Pancreas (tissue), 10 donors: ENCODE measurements around the gene DCTN5. TPM values are rescaled to one million over a fixed set of nuclear protein-coding genes. Genes with fewer than 3 reads are reported as not detected.

ENCODE experiments used
- ATAC-seq, 4 donors: fragments of 200-7000 bp; cut with Tn5 transposase; one replicate each; pipeline versions ENCODE4 v1.8.0 to v1.9.1; 2020; ENCODE audit warnings: mild to moderate bottlenecking in 4 of 4, moderate library complexity in 4 of 4
- DNase-seq, 6 donors: peaks; one replicate each; pipeline ENCODE4 v3.0.0-alpha.2; 2020
- FAIRE-seq: peaks from 2 replicates; lab custom pipeline; 2012; peaks lifted over from hg19 to GRCh38; lab: Jason Lieb, UNC
- H3K27ac ChIP-seq, 4 donors: fragments of 200-600 bp; sonication (generic); 1 replicate in 3 of 4; 2 replicates in 1 of 4; pipeline versions ENCODE4 v1.5.0 to v1.8.0; 2020
- H3K27me3 ChIP-seq, 4 donors: fragments of 200-600 bp; one replicate each; pipeline ENCODE4 v1.8.0; 2021
- H3K36me3 ChIP-seq, 3 donors: fragments of 200-600 bp; sonication (generic) in 1 of 3; one replicate each; pipeline versions ENCODE4 v1.5.0 to v1.8.0; 2020 to 2021
- H3K4me1 ChIP-seq, 3 donors: fragments of 200-600 bp; one replicate each; pipeline ENCODE4 v1.8.0; 2021
- H3K4me3 ChIP-seq, 4 donors: fragments of 200-600 bp; sonication (generic) in 2 of 4; one replicate each; pipeline versions ENCODE4 v1.5.0 to v1.8.0; 2020 to 2021
- H3K9me3 ChIP-seq, 4 donors: fragments of 200-600 bp; one replicate each; pipeline ENCODE4 v1.8.0; 2021
- WGBS, 2 donors: extraction: QIAGEN DNeasy Blood & Tissue Kit; methylation state at CpG; one replicate each; pipeline ENCODE4 v1.1.7; 2013; 5-methylcytosine and 5-hydroxymethylcytosine counted together
- intact Hi-C, 3 donors: fragments of 100-400 bp; cut with DNase I; formaldehyde crosslinking; loops; one replicate each; pipeline versions ENCODE4 v1.11.1 to v1.14.2; 2022
- polyA plus RNA-seq, 2 donors: library from polyadenylated mRNA; stranded (reverse); fragments of 200-250 nt; gene quantifications; one replicate each; pipeline ENCODE4 v1.2.3, GENCODE V29; 2013
- total RNA-seq, 6 donors: library from RNA; stranded (reverse); fragmentation: NEBNext Ultra II Directional in 4 of 6; extraction: Animal tissue kit (Norgen Biotek cat#: 25700) in 4 of 6; gene quantifications; one replicate each; pipeline versions ENCODE4 v1.2.1 to v1.2.4, GENCODE V29; 2021 to 2023
- TF ChIP-seq, protein P1 (sequence below), 4 donors: fragments of 200-600 bp; sonication (generic) in 3 of 4; IDR thresholded peaks; one replicate each; pipeline versions ENCODE4 v1.5.0 to v1.8.0; 2021; ENCODE audit warnings: antibody characterized with exemption in 4 of 4
- donor health status: healthy with polysubstance abuse.
- donor health status: DM: no; HTN: no; CAD: no; lungs with moderate emphysema.
- donor health status: DM: no; HTN: no; CAD: no.
- donor health status: control.
- donor health status: control.
- donor health status: Bipolar disorder and iron deficiency.
- donor health status: DM: yes; HTN: yes; CAD: no.
- donor health status: DM: no; HTN: no; CAD: no.
- donor health status: DM: no; HTN: no; CAD: no.
- donor health status: DM: yes; HTN: yes; CAD: no.

DCTN5 gene
- total and polyA plus RNA-seq, 8 donors, result 5.7 to 29.5 (median 22.3) TPM

DNA sequence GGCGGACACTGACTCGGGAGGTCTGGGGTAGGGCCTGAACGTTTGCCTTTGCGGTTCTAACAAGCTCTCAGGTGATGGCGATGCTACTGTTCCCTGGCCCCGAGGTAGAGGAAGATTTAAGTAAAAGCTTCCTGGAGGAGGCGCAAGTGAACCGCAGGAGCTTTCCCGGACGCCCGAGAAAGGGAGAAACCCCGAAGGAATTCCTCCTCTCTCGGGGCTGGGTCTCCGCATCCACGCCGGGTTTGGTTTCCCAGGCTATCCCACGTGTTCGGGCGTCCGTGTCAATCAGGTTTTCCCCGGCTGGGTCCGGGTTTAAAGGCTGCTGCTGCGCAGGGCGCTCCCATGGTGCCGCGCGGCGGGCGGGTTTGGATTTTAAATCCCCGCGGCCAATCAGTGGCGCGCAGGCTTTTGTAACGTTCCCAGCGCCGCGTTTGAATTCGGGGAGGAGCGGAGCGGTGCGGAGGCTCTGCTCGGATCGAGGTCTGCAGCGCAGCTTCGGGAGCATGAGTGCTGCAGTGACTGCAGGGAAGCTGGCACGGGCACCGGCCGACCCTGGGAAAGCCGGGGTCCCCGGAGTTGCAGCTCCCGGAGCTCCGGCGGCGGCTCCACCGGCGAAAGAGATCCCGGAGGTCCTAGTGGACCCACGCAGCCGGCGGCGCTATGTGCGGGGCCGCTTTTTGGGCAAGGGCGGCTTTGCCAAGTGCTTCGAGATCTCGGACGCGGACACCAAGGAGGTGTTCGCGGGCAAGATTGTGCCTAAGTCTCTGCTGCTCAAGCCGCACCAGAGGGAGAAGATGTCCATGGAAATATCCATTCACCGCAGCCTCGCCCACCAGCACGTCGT lies 37.4 kb downstream of the DCTN5 start, which contains the start of gene PLK1:
Gene PLK1, plus strand, starts transcription at position 460 of the 844 bp plus-strand sequence. Its CDS starts 44 bp downstream, at position 504.
- DNase-seq, result peak; percentile 58 to 87 (median 66)
- peak; percentile 85 to 93 (median 90) for ATAC-seq
- FAIRE-seq, result no peak
- WGBS, 2 donors, result 2% methylated on average over 75 of the region's 75 CpGs
- H3K27me3 ChIP-seq, result no peaks in the 10 kb centered on the region
- H3K9me3 ChIP-seq, result no peaks in the 10 kb centered on the region
- H3K4me1 ChIP-seq, result peaks cover 5 to 12% (median 9%) of the 10 kb centered on the region in 3 donors
- no peaks in the 10 kb centered on the region for H3K36me3 ChIP-seq
- no peak within 1 kb of the TSS for H3K27ac ChIP-seq
- peak within 1 kb of the TSS; percentile 24 to 48 (median 33) for H3K4me3 ChIP-seq
- TF ChIP-seq, protein P1, sequence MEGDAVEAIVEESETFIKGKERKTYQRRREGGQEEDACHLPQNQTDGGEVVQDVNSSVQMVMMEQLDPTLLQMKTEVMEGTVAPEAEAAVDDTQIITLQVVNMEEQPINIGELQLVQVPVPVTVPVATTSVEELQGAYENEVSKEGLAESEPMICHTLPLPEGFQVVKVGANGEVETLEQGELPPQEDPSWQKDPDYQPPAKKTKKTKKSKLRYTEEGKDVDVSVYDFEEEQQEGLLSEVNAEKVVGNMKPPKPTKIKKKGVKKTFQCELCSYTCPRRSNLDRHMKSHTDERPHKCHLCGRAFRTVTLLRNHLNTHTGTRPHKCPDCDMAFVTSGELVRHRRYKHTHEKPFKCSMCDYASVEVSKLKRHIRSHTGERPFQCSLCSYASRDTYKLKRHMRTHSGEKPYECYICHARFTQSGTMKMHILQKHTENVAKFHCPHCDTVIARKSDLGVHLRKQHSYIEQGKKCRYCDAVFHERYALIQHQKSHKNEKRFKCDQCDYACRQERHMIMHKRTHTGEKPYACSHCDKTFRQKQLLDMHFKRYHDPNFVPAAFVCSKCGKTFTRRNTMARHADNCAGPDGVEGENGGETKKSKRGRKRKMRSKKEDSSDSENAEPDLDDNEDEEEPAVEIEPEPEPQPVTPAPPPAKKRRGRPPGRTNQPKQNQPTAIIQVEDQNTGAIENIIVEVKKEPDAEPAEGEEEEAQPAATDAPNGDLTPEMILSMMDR (IDR thresholded peaks at IDR 0.05), result no peak
- intact Hi-C loops, result no loop called here

DNA sequence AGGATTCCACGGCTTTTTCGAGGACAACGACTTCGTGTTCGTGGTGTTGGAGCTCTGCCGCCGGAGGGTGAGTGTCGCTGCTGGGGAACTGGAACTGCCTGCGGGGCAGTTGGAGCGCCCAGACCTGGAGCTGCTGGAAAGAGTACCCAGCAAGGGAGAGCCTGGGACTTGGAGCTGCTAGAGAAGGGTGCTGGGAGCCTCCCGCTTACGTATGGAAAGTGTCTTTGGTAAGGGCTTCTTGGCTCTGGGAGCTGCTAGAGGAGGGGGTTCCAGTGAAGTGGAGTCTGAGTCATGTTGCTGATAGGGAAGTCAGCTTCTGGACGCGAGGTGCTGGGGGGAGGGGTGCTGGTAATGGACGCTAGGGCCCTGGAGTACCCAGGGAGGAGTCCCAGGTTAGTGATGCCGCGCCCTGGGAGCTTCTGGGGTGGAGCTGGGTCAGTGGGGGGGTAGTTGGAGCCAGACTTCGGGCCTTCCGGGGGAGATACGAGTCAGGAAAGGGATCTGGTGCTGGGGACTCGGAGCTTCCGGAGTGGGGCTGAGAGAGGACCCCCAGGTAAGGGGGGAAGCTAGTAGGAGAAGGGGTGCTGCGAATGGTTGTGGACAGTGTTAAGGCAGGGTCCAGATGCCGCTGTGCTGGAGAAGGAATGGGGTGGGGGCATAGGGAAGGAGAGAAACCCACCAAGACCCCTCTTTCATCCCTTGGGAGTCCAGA lies 38.2 kb downstream of the DCTN5 start:
- peak in 1 of 4 donors; percentile 17 for ATAC-seq
- intact Hi-C loops, result no loop called here

DNA sequence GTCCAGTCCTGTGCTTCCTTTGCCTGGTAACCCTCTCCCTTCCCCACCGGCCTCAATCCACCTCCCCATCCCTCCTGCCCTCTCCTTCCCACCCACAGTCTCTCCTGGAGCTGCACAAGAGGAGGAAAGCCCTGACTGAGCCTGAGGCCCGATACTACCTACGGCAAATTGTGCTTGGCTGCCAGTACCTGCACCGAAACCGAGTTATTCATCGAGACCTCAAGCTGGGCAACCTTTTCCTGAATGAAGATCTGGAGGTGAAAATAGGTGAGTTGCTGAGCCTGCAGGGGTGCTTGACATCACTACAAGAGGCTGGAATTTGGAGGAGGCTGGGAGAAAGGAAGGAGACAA lies 38.7 kb downstream of the DCTN5 start:
- DNase-seq, result no peak
- no peaks in the 10 kb centered on the region for H3K27me3 ChIP-seq
- no peak for FAIRE-seq
- H3K36me3 ChIP-seq, result no peaks in the 10 kb centered on the region
- no peak overlapping the region for H3K4me3 ChIP-seq
- ATAC-seq, result no peak
- H3K9me3 ChIP-seq, result no peaks in the 10 kb centered on the region
- H3K4me1 ChIP-seq, result peaks cover 5 to 12% (median 9%) of the 10 kb centered on the region in 3 donors
- 63 to 74% methylated on average over 6 of the region's 6 CpGs for whole genome bisulfite sequencing, 2 donors
- TF ChIP-seq, protein P1 (IDR thresholded peaks at IDR 0.05), result no peak
- H3K27ac ChIP-seq, result no peak overlapping the region
- intact Hi-C loops, result no loop called here

More for the DNA sequence above, 38.2 kb downstream of the DCTN5 start:
- H3K4me1 ChIP-seq, result peaks cover 5 to 12% (median 9%) of the 10 kb centered on the region in 3 donors
- no peaks in the 10 kb centered on the region for H3K9me3 ChIP-seq
- H3K27ac ChIP-seq, result no peak overlapping the region
- TF ChIP-seq, protein P1 (IDR thresholded peaks at IDR 0.05), result no peak
- WGBS, 2 donors, result 31 to 36% methylated on average over 23 to 24 of the region's 24 CpGs
- peak overlapping the region in 1 of 4 donors; percentile 48 for H3K4me3 ChIP-seq
- H3K27me3 ChIP-seq, result no peaks in the 10 kb centered on the region
- DNase-seq (peak in 1 of 6 donors; percentile 63), FAIRE-seq (no peak)
- no peaks in the 10 kb centered on the region for H3K36me3 ChIP-seq

DNA sequence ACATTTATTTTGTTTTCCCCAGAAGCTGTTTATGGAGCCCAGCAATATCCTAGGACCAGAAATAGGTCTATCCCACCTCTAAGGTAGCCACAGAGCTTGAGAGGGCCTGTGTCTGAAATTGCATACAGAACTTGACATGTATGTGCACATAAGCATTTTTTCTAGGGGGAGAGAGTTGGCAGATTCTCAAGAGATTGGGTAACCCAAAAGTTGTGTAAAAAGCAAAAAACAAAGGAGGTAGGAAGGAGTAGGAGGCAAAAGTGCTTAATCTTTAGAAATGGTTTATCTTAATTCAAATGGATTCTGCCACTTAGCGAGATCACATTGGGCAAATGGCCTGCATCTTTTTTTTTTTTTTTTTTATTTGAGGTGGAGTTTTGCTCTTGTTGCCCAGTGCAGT lies 40.9 kb downstream of the DCTN5 start:
- H3K4me1 ChIP-seq, result peaks cover 0 to 10% (median 7%) of the 10 kb centered on the region in 3 donors
- no peak overlapping the region for H3K27ac ChIP-seq
- no peak overlapping the region for H3K4me3 ChIP-seq
- intact Hi-C loops, result no loop called here
- 98 to 100% methylated on average over 1 of the region's 1 CpG for WGBS, 2 donors
- ATAC-seq, result no peak
- no peaks in the 10 kb centered on the region for H3K27me3 ChIP-seq
- DNase-seq, result no peak
- no peak for FAIRE-seq
- TF ChIP-seq, protein P1 (IDR thresholded peaks at IDR 0.05), result no peak
- peaks cover 0 to 3% (median 3%) of the 10 kb centered on the region in 3 donors for H3K36me3 ChIP-seq
- no peaks in the 10 kb centered on the region for H3K9me3 ChIP-seq
